Measurements from ENCODE around the gene PNPLA7.

GRCh38 chr9:137575364-137575715 lies 25.1 kb upstream of the PNPLA7 start:
- TF ChIP-seq, protein P1, sequence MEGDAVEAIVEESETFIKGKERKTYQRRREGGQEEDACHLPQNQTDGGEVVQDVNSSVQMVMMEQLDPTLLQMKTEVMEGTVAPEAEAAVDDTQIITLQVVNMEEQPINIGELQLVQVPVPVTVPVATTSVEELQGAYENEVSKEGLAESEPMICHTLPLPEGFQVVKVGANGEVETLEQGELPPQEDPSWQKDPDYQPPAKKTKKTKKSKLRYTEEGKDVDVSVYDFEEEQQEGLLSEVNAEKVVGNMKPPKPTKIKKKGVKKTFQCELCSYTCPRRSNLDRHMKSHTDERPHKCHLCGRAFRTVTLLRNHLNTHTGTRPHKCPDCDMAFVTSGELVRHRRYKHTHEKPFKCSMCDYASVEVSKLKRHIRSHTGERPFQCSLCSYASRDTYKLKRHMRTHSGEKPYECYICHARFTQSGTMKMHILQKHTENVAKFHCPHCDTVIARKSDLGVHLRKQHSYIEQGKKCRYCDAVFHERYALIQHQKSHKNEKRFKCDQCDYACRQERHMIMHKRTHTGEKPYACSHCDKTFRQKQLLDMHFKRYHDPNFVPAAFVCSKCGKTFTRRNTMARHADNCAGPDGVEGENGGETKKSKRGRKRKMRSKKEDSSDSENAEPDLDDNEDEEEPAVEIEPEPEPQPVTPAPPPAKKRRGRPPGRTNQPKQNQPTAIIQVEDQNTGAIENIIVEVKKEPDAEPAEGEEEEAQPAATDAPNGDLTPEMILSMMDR (IDR thresholded peaks at IDR 0.05; ENCODE audit: low read depth, low read length, missing input control) = no peak
- no peak for TF ChIP-seq YY1 (IDR thresholded peaks at IDR 0.05)
- no peak for TF ChIP-seq FOXA1 (IDR thresholded peaks at IDR 0.05)
- no peak for TF ChIP-seq GABPA (IDR thresholded peaks at IDR 0.05 in 1 of 2, conservative IDR thresholded peaks at IDR 0.05 in 1 of 2)
- TF ChIP-seq, protein P2, sequence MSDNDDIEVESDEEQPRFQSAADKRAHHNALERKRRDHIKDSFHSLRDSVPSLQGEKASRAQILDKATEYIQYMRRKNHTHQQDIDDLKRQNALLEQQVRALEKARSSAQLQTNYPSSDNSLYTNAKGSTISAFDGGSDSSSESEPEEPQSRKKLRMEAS (IDR thresholded peaks at IDR 0.05) = no peak
- no peak for TF ChIP-seq TAF1 (conservative IDR thresholded peaks at IDR 0.05)
